GM12874 (cell line): Measurements from ENCODE around the gene CDK10.

Source experiments
- TF ChIP-seq, protein P1 (sequence below): IDR thresholded peaks from 2 replicates; pipeline ENCODE4 v1.5.1; 2011; ENCODE audit warnings: low read depth, mild to moderate bottlenecking, control low read depth, low read length, moderate library complexity; ENCODE audit not compliant: insufficient read depth

The CDK10 gene

DNA sequence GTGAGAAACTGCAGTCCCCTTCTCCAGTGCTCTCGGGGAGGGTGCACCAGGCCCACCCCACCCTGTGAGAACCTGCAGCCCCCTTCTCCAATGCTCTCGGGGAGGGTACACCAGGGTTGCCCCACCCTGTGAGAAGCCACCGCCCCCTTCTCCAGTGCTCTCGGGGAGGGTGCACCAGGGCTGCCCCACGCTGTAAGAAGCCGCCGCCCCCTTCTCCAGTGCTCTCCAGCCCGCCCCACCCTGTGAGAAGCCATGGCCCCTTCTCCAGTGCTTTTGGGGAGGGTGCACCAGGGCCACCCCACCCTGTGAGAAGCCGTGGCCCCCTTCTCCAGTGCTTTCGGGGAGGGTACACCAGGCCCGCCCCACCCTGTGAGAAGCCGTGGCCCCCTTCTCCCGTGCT is 16.7 kb upstream of the CDK10 start:
- TF ChIP-seq, protein P1, sequence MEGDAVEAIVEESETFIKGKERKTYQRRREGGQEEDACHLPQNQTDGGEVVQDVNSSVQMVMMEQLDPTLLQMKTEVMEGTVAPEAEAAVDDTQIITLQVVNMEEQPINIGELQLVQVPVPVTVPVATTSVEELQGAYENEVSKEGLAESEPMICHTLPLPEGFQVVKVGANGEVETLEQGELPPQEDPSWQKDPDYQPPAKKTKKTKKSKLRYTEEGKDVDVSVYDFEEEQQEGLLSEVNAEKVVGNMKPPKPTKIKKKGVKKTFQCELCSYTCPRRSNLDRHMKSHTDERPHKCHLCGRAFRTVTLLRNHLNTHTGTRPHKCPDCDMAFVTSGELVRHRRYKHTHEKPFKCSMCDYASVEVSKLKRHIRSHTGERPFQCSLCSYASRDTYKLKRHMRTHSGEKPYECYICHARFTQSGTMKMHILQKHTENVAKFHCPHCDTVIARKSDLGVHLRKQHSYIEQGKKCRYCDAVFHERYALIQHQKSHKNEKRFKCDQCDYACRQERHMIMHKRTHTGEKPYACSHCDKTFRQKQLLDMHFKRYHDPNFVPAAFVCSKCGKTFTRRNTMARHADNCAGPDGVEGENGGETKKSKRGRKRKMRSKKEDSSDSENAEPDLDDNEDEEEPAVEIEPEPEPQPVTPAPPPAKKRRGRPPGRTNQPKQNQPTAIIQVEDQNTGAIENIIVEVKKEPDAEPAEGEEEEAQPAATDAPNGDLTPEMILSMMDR = no peak

DNA sequence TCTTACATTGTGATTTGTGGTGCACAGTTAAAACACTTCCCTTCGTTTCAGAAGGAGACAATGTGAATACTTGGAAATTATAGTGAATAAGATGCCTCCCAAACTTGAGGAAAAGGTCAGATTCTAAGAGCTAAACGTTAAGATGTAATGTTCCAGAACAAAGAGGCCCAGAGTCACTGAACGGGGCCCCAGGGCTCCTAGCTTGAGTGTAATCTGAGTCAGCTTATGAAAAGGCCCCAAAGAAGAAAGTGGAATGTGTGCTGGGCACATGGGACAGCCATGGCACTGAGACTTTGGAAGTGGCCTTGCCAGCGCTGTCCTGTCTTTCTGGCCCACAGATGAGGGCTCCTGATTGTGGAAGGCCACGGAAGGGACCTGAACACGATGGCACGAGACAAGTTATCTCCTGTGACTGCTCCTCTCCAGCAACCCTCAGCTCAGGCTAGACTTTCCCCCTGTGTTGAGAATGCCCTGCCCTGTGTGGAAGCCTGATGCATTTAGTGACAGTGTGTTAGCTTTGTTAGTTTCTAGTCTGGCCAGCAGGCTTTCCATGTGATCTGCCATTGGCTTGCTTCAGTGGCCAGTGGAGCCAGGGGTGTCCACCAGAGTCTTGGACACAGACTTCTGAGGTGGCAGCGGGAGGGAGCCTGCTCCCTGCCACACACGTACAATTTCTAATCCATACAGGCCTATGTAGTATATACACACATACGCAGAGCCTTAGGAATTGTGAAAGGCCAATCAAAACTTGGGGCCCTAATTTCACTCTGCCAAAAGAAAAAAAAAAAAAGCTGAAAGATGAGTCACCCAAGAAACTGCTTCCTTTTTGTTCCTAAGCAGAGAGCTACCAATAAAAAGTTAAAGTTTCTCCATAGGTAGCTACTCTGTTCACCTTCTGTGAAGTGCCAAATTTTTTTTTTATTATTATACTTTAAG is 15.7 kb upstream of the CDK10 start:
- TF ChIP-seq, protein P1 = no peak

DNA sequence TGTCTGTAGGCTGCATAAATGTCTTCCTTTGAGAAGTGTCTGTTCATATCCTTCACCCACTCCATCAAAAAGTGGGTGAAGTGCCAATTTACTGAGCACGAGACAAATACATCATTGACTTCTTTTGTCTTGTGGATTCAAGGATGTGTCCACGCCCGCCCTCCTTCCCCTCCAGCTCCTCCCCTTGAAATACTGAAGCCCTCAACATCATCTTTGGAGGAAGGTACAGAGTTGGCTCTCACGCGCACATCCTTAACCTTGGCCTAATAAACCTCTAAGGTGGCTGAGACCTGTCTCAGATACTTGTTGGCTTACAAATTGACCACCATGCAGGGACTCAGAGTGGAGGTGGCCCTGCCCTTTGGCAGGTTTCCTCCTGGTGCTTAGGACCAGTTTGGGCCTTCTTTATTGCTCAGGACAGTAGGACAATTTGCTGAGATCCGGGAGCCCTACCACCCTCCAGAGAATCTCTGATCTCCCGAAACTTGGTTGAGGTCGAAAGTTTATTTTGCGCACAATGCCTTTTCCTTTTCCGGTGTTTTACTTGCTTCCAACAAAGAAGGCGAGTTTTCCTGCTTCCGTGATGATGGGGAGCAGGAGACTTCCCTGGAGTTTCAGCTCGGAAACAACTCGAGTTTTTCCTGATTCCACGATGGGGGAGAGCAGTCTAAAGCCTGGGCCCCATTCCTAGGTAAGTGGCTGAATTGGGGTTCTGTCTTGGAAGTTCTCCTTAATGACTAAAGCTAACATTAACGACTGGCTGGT is 14.1 kb upstream of the CDK10 start:
- TF ChIP-seq, protein P1 = no peak

DNA sequence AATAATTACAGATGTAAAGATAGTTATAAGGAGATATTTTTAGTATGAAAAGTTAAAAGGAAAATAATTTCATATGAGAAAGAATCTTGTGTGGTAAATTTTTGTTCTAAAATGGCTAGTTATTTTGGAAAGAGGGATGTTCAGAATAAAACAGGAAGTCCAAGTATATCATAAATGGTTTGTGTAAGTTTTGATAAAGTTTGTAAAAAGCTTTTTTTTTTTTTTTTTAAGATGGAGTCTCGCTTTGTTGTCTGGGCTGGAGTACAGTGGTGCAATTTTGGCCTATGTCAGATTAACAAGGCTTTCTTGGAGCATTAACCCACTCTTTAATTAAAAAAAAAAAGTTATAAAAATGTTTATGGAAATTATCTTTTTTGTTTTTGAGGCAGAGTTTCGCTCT is 8.2 kb upstream of the CDK10 start:
- TF ChIP-seq, protein P1 = no peak

DNA sequence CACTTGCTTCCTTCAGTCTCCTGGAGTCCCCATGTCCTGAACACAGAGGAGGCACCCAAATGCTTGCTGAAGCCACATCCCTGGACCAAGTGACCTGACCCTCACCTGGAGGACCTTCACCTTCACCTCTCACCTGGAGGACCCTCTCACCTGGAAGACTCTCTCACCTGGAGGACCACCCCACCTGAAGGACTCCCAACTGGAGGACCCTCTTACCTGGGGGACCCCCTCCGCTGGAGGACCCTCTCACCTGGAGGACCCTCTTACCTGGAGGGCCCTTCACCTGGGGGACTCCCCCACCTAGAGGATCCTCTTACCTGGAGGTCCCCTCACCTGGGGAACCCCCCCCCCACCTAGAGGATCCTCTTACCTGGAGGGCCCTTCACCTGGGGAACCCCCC is 573 bp upstream of the CDK10 start:
- TF ChIP-seq, protein P1 = no peak

DNA sequence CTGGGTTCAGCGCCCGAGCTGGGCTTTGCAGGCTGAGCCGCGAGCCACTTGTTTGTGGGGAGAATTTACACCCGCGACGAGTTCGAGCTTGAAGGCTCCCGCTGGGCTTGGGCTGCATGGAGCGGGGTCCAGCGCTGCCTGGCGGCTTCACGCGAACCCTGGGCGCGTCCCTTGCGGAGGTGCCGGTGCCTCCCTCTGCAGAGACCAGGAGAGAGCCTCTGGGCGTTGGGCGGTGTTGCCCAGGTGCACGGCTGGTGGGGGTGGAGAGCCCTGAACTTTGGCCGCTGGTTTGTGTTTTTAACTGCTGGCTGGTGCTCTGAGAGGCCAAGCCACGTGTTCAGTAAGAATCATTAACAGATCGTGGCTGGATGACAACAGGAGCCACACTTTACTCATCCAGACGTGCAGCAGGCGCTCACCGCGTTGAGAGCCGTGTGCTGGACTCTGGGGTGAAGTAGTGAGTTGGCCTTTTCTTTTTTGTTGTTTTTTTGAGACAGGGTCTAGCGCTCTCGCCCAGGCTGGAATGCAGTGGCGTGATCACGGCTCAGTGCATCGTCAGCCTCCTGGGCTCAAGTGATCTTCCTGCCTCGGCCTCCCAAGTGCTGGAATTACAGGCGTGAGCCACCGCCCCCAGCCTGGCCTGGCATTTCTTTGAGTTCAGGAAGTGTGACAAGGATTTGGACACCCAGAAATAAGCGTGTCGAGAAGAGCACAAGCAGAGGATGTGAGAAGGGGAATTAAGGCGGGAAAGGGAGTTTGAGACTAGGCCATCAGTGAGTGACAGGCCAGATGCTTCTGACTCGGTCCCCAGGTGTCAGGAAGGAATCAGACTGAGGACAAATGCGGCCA is 827 bp downstream of the CDK10 start:
- TF ChIP-seq, protein P1 = no peak
